ENCODE results near the gene FBXW7.

Gene FBXW7

GRCh38 chr4:152540941-152541340 lies 5.0 kb upstream of the FBXW7 start:
- Histone ChIP-seq H3K4me1 (peaks cover 0 to 15% (median 11%) of the 10 kb centered on the region in 4 donors), H3K36me3 (peaks cover 0 to 15% (median 6%) of the 10 kb centered on the region in 3 donors), H3K4me3 (no peak overlapping the region), H3K27me3 (no peaks in the 10 kb centered on the region), H3K9me3 (peaks cover 0 to 3% (median 0%) of the 10 kb centered on the region in 3 donors), H3K27ac (no peak overlapping the region)
- intact Hi-C loops (cut with DNase I; ENCODE audit: low total_unique reads), result no loop called here
- DNase-seq, result no peak
- no peak for TF ChIP-seq CTCF (IDR thresholded peaks at IDR 0.05)

GRCh38 chr4:152540293-152540674 lies 4.4 kb upstream of the FBXW7 start:
- no peak for TF ChIP-seq CTCF (IDR thresholded peaks at IDR 0.05)
- DNase-seq, result no peak
- H3K4me3 ChIP-seq, result no peak overlapping the region
- H3K36me3 ChIP-seq, result peaks cover 0 to 15% (median 6%) of the 10 kb centered on the region in 3 donors
- H3K27ac ChIP-seq, result no peak overlapping the region
- intact Hi-C loops (cut with DNase I; ENCODE audit: low total_unique reads), result no loop called here
- H3K27me3 ChIP-seq, result no peaks in the 10 kb centered on the region
- H3K4me1 ChIP-seq, result peaks cover 0 to 15% (median 11%) of the 10 kb centered on the region in 4 donors
- peaks cover 0 to 3% (median 0%) of the 10 kb centered on the region in 3 donors for H3K9me3 ChIP-seq

- peaks cover 0 to 3% (median 0%) of the 10 kb centered on the region in 3 donors for H3K9me3 ChIP-seq
- TF ChIP-seq CTCF (IDR thresholded peaks at IDR 0.05), result no peak
- intact Hi-C loops (cut with DNase I; ENCODE audit: low total_unique reads), result no loop called here
- H3K4me3 ChIP-seq, result no peak overlapping the region
- H3K27me3 ChIP-seq, result no peaks in the 10 kb centered on the region
- peaks cover 0 to 21% (median 13%) of the 10 kb centered on the region in 4 donors for H3K4me1 ChIP-seq
- H3K27ac ChIP-seq, result no peak overlapping the region
- H3K36me3 ChIP-seq, result peaks cover 0 to 15% (median 6%) of the 10 kb centered on the region in 3 donors
- DNase-seq, result no peak
Measured at GRCh38 chr4:152539556-152540292, 3.8 kb upstream of the FBXW7 start.

GRCh38 chr4:152537881-152538280 lies 2.0 kb upstream of the FBXW7 start:
- intact Hi-C loops (cut with DNase I; ENCODE audit: low total_unique reads), result no loop called here
- H3K36me3 ChIP-seq, result peaks cover 0 to 15% (median 6%) of the 10 kb centered on the region in 3 donors
- H3K9me3 ChIP-seq, result peaks cover 0 to 3% (median 0%) of the 10 kb centered on the region in 3 donors
- DNase-seq, result no peak
- H3K27ac ChIP-seq, result no peak overlapping the region
- peaks cover 0 to 36% (median 27%) of the 10 kb centered on the region in 4 donors for H3K4me1 ChIP-seq
- TF ChIP-seq CTCF (IDR thresholded peaks at IDR 0.05), result no peak
- no peaks in the 10 kb centered on the region for H3K27me3 ChIP-seq
- no peak overlapping the region for H3K4me3 ChIP-seq

GRCh38 chr4:152536545-152537182 lies 772 bp upstream of the FBXW7 start:
- H3K36me3 ChIP-seq, result peaks cover 0 to 15% (median 6%) of the 10 kb centered on the region in 3 donors
- DNase-seq, result peak; percentile 38 to 67
- peaks cover 0 to 3% (median 0%) of the 10 kb centered on the region in 3 donors for H3K9me3 ChIP-seq
- H3K4me1 ChIP-seq, result peaks cover 0 to 46% (median 31%) of the 10 kb centered on the region in 4 donors
- H3K4me3 ChIP-seq, result peak overlapping the region; percentile 73 to 80
- H3K27me3 ChIP-seq, result no peaks in the 10 kb centered on the region
- intact Hi-C loops (cut with DNase I; ENCODE audit: low total_unique reads), result no loop called here
- TF ChIP-seq CTCF (IDR thresholded peaks at IDR 0.05), result no peak
- H3K27ac ChIP-seq, result peak overlapping the region; percentile 87 to 92
